ENCODE measurements around the gene ARAP1. TPM values are rescaled to one million over a fixed set of nuclear protein-coding genes. Genes with fewer than 3 reads are reported as not detected.
A peak's percentile ranks its signal among the peaks of the same experiment; 100 is the strongest.

The ARAP1 gene
- total RNA-seq, 1 experiment from 2014 or later, result 151 TPM

DNA sequence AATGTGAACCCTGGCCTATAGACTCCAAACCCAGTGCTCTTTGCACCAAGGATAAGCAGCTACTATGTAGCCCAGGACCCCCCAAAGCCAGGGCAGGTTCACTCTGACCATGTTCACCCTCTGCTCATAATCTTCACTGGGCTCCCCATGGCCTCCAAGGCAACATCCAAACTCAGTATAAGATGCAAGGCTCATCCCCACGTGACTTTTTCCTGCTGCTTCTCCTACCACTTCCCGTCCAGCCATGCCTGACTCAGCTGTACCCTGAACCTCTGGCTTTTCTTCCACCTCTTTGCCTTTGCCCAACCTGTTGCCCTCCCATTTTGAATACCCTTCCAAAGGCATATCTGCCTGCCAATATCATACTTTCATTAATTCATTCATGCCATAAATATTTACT lies 105.7 kb downstream of the ARAP1 start:
- no peaks in the 10 kb centered on the region for H3K9me3 ChIP-seq (ENCODE audit: insufficient read depth, low read depth)
- CTCF ChIA-PET, result no interaction called here
- no peak overlapping the region for H3K4me3 ChIP-seq
- H3K4me2 ChIP-seq, result no peak overlapping the region
- no peak overlapping the region for H3K27ac ChIP-seq
- TF ChIP-seq, protein P1, sequence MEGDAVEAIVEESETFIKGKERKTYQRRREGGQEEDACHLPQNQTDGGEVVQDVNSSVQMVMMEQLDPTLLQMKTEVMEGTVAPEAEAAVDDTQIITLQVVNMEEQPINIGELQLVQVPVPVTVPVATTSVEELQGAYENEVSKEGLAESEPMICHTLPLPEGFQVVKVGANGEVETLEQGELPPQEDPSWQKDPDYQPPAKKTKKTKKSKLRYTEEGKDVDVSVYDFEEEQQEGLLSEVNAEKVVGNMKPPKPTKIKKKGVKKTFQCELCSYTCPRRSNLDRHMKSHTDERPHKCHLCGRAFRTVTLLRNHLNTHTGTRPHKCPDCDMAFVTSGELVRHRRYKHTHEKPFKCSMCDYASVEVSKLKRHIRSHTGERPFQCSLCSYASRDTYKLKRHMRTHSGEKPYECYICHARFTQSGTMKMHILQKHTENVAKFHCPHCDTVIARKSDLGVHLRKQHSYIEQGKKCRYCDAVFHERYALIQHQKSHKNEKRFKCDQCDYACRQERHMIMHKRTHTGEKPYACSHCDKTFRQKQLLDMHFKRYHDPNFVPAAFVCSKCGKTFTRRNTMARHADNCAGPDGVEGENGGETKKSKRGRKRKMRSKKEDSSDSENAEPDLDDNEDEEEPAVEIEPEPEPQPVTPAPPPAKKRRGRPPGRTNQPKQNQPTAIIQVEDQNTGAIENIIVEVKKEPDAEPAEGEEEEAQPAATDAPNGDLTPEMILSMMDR (conservative IDR thresholded peaks at IDR 0.05), result no peak
- no peak for TF ChIP-seq EZH2 (IDR thresholded peaks at IDR 0.05; ENCODE audit: low read depth)
- H4K20me1 ChIP-seq (ENCODE audit: insufficient read depth), result no peaks in the 10 kb centered on the region
- H3F3A ChIP-seq (ENCODE audit: insufficient read depth, low read depth), result peaks cover 12% of the 10 kb centered on the region
- intact Hi-C loops (cut with micrococcal nuclease; ENCODE audit: unreplicated experiment), result no loop called here
- DNase-seq, result no peak
- no peaks in the 10 kb centered on the region for H3K9me2 ChIP-seq (ENCODE audit: insufficient read depth)
- no peak overlapping the region for H2AFZ ChIP-seq
- H3K4me1 ChIP-seq (replicated peaks; ENCODE audit: insufficient read depth), result peaks cover 12% of the 10 kb centered on the region
- no peaks in the 10 kb centered on the region for H3K36me3 ChIP-seq (ENCODE audit: low read depth)
- POLR2A ChIA-PET (ENCODE audit: unreplicated experiment), result no interaction called here
- no peaks in the 10 kb centered on the region for H3K79me2 ChIP-seq (ENCODE audit: low read depth)
- peaks cover 6% of the 10 kb centered on the region for H3K27me3 ChIP-seq (ENCODE audit: insufficient read depth, low read depth)
- no TSS peak for BruUV-seq (replicated peaks)

DNA sequence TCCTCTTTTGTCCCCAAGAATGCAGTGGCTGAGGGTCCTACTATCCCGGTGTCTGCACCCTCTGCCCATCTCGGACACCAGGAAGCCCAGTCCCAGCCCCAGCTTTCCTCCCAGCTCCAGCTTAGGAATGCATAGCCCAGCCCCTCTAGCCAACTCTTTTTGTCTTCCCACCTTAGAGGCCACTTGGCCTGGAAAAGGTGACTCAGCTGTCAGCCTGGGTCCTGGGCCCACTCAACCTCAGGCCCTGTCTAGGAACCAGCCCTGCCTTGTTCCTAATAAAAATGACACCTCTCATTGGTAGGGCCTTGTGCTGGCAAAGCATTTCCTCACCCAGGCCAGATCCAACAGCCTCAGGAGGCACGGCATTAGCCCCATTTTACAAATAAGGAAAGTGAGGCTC lies 106.2 kb downstream of the ARAP1 start:
- no peak overlapping the region for H3K4me3 ChIP-seq
- POLR2A ChIA-PET (ENCODE audit: unreplicated experiment), result no interaction called here
- no peaks in the 10 kb centered on the region for H3K9me3 ChIP-seq (ENCODE audit: insufficient read depth, low read depth)
- no peaks in the 10 kb centered on the region for H3K36me3 ChIP-seq (ENCODE audit: low read depth)
- no peak overlapping the region for H3K27ac ChIP-seq
- H3F3A ChIP-seq (ENCODE audit: insufficient read depth, low read depth), result peaks cover 12% of the 10 kb centered on the region
- H3K4me1 ChIP-seq (replicated peaks; ENCODE audit: insufficient read depth), result peaks cover 13% of the 10 kb centered on the region
- CTCF ChIA-PET, result no interaction called here
- no TSS peak for BruUV-seq (replicated peaks)
- H3K4me2 ChIP-seq, result no peak overlapping the region
- H4K20me1 ChIP-seq (ENCODE audit: insufficient read depth), result no peaks in the 10 kb centered on the region
- intact Hi-C loops (cut with micrococcal nuclease; ENCODE audit: unreplicated experiment), result no loop called here
- H3K79me2 ChIP-seq (ENCODE audit: low read depth), result peaks cover 3% of the 10 kb centered on the region; the same call in 1 of the 2 replicates
- DNase-seq, result no peak
- no peak for TF ChIP-seq EZH2 (IDR thresholded peaks at IDR 0.05; ENCODE audit: low read depth)
- TF ChIP-seq, protein P1 (conservative IDR thresholded peaks at IDR 0.05), result no peak
- H2AFZ ChIP-seq, result no peak overlapping the region
- peaks cover 11% of the 10 kb centered on the region for H3K27me3 ChIP-seq (ENCODE audit: insufficient read depth, low read depth)
- H3K9me2 ChIP-seq (ENCODE audit: insufficient read depth), result no peaks in the 10 kb centered on the region

DNA sequence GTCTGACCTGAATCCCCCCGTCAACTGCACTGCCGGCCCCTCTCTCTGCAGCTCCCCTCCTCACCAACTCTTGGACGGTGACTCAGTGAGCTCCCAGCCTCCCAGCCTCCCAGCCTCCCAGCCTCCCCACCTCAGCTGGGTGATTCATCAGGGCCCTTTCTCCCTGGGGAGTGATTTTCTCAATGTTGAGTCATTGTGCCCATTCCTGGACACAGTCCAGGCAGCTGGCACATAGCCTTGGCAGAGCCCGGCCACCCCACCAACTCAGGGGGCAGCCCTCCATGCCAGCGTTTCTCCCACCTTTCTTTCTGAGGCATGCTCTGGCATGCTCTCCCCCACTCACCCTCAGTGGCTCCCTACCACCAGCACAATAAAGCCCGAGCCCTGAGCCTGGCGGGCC lies 108.7 kb downstream of the ARAP1 start:
- Histone ChIP-seq H3F3A (ENCODE audit: insufficient read depth, low read depth) (peaks cover 12% of the 10 kb centered on the region), H3K4me2 (peak overlapping the region; percentile 90), H2AFZ (peak overlapping the region; percentile 85), H3K9me3 (ENCODE audit: insufficient read depth, low read depth) (no peaks in the 10 kb centered on the region), H4K20me1 (ENCODE audit: insufficient read depth) (no peaks in the 10 kb centered on the region), H3K4me1 (replicated peaks; ENCODE audit: insufficient read depth) (peaks cover 13% of the 10 kb centered on the region), H3K9me2 (ENCODE audit: insufficient read depth) (no peaks in the 10 kb centered on the region), H3K4me3 (peak overlapping the region; percentile 74; the same call in 1 of the 2 replicates), H3K36me3 (ENCODE audit: low read depth) (no peaks in the 10 kb centered on the region), H3K27me3 (ENCODE audit: insufficient read depth, low read depth) (peaks cover 16% of the 10 kb centered on the region), H3K27ac (peak overlapping the region; percentile 27; the same call in 1 of the 2 replicates), H3K79me2 (ENCODE audit: low read depth) (peaks cover 8% of the 10 kb centered on the region; the same call in 1 of the 2 replicates)
- DNase-seq, result peak; percentile 59 to 64
- no TSS peak for BruUV-seq (replicated peaks)
- intact Hi-C loops (cut with micrococcal nuclease; ENCODE audit: unreplicated experiment), result loop anchor here (1.0 to 2.0 kb wide), 3 partner anchors 44 to 173 kb away; no protein-coding TSS in a partner anchor
- ChIA-PET CTCF (interaction anchor here (1.0 to 1.9 kb wide), 3 partner anchors 45 to 172 kb away, joined by 3 to 9 read pairs (median 6); no protein-coding TSS in a partner anchor), POLR2A (ENCODE audit: unreplicated experiment) (interaction anchor here (0.7 kb wide), 1 partner anchor 176 kb away, joined by 4 read pairs; no protein-coding TSS in a partner anchor)
- TF ChIP-seq, protein P1 (conservative IDR thresholded peaks at IDR 0.05), result no peak
- no peak for TF ChIP-seq EZH2 (IDR thresholded peaks at IDR 0.05; ENCODE audit: low read depth)
